ENCODE results near the gene ABL1. TPM values are rescaled to one million over a fixed set of nuclear protein-coding genes. Genes with fewer than 3 reads are reported as not detected.
A peak's percentile ranks its signal among the peaks of the same experiment; 100 is the strongest.

The ABL1 gene
- total and polyA plus RNA-seq, 10 donors = 9.7 to 76.7 (median 42.2) TPM

DNA sequence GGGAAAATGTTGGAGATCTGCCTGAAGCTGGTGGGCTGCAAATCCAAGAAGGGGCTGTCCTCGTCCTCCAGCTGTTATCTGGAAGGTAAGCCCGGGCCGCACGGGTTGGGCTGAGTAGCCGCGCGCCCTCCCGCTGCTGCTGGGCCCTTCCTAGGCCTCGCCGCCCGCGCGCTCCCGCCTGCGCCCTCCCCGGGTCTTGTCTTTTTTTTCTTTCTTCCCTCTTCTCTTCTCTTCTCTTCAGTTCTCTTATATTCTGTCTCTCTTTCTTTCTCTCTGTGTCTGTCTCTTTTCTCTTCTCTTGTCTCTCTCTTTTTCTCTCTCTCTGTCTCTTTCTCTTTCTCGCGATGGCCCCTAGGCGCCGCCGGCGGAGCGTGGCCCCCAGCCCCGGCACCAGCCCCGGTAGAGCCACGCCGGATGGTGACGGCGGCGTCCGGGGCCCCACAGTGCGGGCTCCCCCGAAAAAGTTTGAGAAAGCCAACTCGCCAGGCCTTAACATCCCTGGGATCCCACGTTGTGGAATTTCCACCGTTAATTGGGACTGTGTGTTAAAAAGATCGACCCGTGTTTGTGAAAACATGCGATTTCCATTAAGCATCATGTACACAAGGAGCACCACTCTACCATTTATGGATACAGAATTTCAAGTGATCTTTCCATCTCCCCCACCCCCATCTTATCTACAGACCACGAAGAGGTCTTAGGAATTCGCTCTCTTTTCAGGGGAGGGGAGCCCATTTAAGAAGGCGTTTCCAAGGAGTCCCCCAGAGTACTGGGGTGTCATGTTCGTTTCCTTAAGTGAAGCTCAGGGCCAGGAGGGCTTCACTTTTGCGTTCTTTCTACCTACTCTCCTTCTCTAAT is 616 bp downstream of the ABL1 start:
- Histone ChIP-seq H3K4me3 (peak overlapping the region; percentile 44 to 93 (median 70)), H3K27me3 (replicated peaks in 1 of 7) (no peaks in the 10 kb centered on the region), H3K9me3 (no peaks in the 10 kb centered on the region), H3K27ac (peak overlapping the region; percentile 67 to 89 (median 85)), H3K36me3 (no peaks in the 10 kb centered on the region), H3K4me1 (peaks cover 15 to 75% (median 61%) of the 10 kb centered on the region in 6 donors)
- peak; percentile 83 for DNase-seq
- intact Hi-C loops (cut with DNase I; ENCODE audit: low total_unique reads) = no loop called here
- WGBS, 5 donors = 3 to 5% (median 3%) methylated on average over 42 to 44 of the region's 44 CpGs
- TF ChIP-seq, protein P1, sequence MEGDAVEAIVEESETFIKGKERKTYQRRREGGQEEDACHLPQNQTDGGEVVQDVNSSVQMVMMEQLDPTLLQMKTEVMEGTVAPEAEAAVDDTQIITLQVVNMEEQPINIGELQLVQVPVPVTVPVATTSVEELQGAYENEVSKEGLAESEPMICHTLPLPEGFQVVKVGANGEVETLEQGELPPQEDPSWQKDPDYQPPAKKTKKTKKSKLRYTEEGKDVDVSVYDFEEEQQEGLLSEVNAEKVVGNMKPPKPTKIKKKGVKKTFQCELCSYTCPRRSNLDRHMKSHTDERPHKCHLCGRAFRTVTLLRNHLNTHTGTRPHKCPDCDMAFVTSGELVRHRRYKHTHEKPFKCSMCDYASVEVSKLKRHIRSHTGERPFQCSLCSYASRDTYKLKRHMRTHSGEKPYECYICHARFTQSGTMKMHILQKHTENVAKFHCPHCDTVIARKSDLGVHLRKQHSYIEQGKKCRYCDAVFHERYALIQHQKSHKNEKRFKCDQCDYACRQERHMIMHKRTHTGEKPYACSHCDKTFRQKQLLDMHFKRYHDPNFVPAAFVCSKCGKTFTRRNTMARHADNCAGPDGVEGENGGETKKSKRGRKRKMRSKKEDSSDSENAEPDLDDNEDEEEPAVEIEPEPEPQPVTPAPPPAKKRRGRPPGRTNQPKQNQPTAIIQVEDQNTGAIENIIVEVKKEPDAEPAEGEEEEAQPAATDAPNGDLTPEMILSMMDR (IDR thresholded peaks at IDR 0.05 in 8 of 11, conservative IDR thresholded peaks at IDR 0.05 in 3 of 11) = no peak
- TF ChIP-seq POLR2AphosphoS5 (IDR thresholded peaks at IDR 0.05) = peak in 2 of 3 donors; percentile 7 to 64

GRCh38 chr9:130837002-130837511 is 2.0 kb downstream of the ABL1 start:
- Histone ChIP-seq H3K27me3 (replicated peaks in 1 of 7) (no peaks in the 10 kb centered on the region), H3K4me1 (peaks cover 15 to 89% (median 69%) of the 10 kb centered on the region in 6 donors), H3K36me3 (no peaks in the 10 kb centered on the region), H3K27ac (peak overlapping the region in 3 of 8 donors; percentile 23 to 87 (median 27)), H3K4me3 (peak overlapping the region in 5 of 8 donors; percentile 57 to 93 (median 73)), H3K9me3 (no peaks in the 10 kb centered on the region)
- TF ChIP-seq POLR2AphosphoS5 (IDR thresholded peaks at IDR 0.05) = no peak
- TF ChIP-seq, protein P1 (IDR thresholded peaks at IDR 0.05 in 8 of 11, conservative IDR thresholded peaks at IDR 0.05 in 3 of 11) = no peak
- no peak for TF ChIP-seq POLR2A (IDR thresholded peaks at IDR 0.05)
- 74 to 86% (median 83%) methylated on average over 5 of the region's 5 CpGs for WGBS, 5 donors
- intact Hi-C loops (cut with DNase I; ENCODE audit: low total_unique reads) = no loop called here
- no peak for DNase-seq

- H3K9me3 ChIP-seq = no peaks in the 10 kb centered on the region
- peaks cover 15 to 95% (median 74%) of the 10 kb centered on the region in 6 donors for H3K4me1 ChIP-seq
- no peaks in the 10 kb centered on the region for H3K36me3 ChIP-seq
- WGBS, 5 donors = 80 to 88% (median 85%) methylated on average over 4 of the region's 4 CpGs
- no peak overlapping the region for H3K4me3 ChIP-seq
- intact Hi-C loops (cut with DNase I; ENCODE audit: low total_unique reads) = no loop called here
- H3K27ac ChIP-seq = no peak overlapping the region
- no peaks in the 10 kb centered on the region for H3K27me3 ChIP-seq (replicated peaks in 1 of 7)
- DNase-seq = no peak
- TF ChIP-seq POLR2A (IDR thresholded peaks at IDR 0.05) (no peak), POLR2AphosphoS5 (IDR thresholded peaks at IDR 0.05) (no peak)
- TF ChIP-seq, protein P1 (IDR thresholded peaks at IDR 0.05 in 8 of 11, conservative IDR thresholded peaks at IDR 0.05 in 3 of 11) = no peak
Measured at GRCh38 chr9:130837643-130838042, 2.6 kb downstream of the ABL1 start.
